Colonic mucosa (tissue), 4 donors: ENCODE results near the gene COL4A2. TPM values are rescaled to one million over a fixed set of nuclear protein-coding genes. Genes with fewer than 3 reads are reported as not detected.

ENCODE experiments used
- DNase-seq: peaks from one replicate; pipeline ENCODE4 v3.0.0-alpha.2; 2020
- H3K27ac ChIP-seq: fragments of 200-600 bp; one replicate; pipeline ENCODE4 v1.8.0; 2021
- H3K27me3 ChIP-seq: fragments of 200-600 bp; one replicate; pipeline ENCODE4 v1.8.0; 2021
- H3K36me3 ChIP-seq: fragments of 200-600 bp; one replicate; pipeline ENCODE4 v1.8.0; 2021
- H3K4me1 ChIP-seq: fragments of 200-600 bp; one replicate; pipeline ENCODE4 v1.8.0; 2021; ENCODE audit warnings: mild to moderate bottlenecking
- H3K4me3 ChIP-seq: fragments of 200-600 bp; one replicate; pipeline ENCODE4 v1.8.0; 2021
- H3K9ac ChIP-seq, 2 donors: one replicate each; pipeline ENCODE4 v1.7.0; 2013; ENCODE audit warnings: control low read depth in 2 of 2, low read depth in 2 of 2, low read length in 2 of 2
- H3K9me3 ChIP-seq: fragments of 200-600 bp; one replicate; pipeline ENCODE4 v1.8.0; 2021
- intact Hi-C: fragments of 100-400 bp; cut with DNase I; formaldehyde crosslinking; loops from one replicate; pipeline ENCODE4 v1.14.1; 2022
- total RNA-seq, 2 donors: library from RNA; stranded (reverse); fragmentation: NEBNext Ultra II Directional in 1 of 2; extraction: Animal tissue kit (Norgen Biotek cat#: 25700) in 1 of 2; gene quantifications; one replicate each; pipeline ENCODE4 v1.2.1, GENCODE V29; 2021
- TF ChIP-seq, protein P1 (sequence below): fragments of 200-600 bp; IDR thresholded peaks from one replicate; pipeline ENCODE4 v1.8.0; 2022; ENCODE audit warnings: antibody characterized with exemption, mild to moderate bottlenecking
- donor health status: healthy.
- donor health status: DM: no; HTN: no; CAD: no.
- donor health status: DM: no; HTN: no; CAD: no.

The COL4A2 gene
- total RNA-seq, 2 donors from 2014 or later, result 61.1 to 111 TPM

DNA sequence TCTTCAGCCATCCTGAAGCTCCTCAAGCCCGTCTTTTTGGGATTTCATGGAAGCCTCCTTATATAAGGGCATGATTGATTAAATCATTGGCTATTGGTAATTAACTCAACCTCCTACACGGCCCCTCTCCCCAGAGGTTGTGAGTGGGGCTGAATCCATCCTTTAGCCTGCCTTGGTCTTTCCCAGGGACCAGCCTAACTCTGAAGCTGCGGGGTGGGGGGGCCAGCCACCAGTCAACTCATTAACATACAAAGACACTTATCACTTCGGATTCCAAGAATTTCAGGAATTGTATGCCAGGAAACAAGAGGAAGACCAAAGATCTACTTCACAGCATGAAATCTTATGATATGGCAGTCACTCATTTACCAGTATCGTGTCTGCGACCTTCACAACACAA lies 10.1 kb upstream of the COL4A2 start:
- no peaks in the 10 kb centered on the region for H3K27me3 ChIP-seq
- no peaks in the 10 kb centered on the region for H3K4me1 ChIP-seq
- H3K4me3 ChIP-seq, result no peak overlapping the region
- H3K27ac ChIP-seq, result no peak overlapping the region
- TF ChIP-seq, protein P1, sequence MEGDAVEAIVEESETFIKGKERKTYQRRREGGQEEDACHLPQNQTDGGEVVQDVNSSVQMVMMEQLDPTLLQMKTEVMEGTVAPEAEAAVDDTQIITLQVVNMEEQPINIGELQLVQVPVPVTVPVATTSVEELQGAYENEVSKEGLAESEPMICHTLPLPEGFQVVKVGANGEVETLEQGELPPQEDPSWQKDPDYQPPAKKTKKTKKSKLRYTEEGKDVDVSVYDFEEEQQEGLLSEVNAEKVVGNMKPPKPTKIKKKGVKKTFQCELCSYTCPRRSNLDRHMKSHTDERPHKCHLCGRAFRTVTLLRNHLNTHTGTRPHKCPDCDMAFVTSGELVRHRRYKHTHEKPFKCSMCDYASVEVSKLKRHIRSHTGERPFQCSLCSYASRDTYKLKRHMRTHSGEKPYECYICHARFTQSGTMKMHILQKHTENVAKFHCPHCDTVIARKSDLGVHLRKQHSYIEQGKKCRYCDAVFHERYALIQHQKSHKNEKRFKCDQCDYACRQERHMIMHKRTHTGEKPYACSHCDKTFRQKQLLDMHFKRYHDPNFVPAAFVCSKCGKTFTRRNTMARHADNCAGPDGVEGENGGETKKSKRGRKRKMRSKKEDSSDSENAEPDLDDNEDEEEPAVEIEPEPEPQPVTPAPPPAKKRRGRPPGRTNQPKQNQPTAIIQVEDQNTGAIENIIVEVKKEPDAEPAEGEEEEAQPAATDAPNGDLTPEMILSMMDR, result no peak
- H3K9ac ChIP-seq, result no peak overlapping the region
- intact Hi-C loops, result no loop called here
- no peaks in the 10 kb centered on the region for H3K36me3 ChIP-seq
- DNase-seq, result no peak
- H3K9me3 ChIP-seq, result no peaks in the 10 kb centered on the region

DNA sequence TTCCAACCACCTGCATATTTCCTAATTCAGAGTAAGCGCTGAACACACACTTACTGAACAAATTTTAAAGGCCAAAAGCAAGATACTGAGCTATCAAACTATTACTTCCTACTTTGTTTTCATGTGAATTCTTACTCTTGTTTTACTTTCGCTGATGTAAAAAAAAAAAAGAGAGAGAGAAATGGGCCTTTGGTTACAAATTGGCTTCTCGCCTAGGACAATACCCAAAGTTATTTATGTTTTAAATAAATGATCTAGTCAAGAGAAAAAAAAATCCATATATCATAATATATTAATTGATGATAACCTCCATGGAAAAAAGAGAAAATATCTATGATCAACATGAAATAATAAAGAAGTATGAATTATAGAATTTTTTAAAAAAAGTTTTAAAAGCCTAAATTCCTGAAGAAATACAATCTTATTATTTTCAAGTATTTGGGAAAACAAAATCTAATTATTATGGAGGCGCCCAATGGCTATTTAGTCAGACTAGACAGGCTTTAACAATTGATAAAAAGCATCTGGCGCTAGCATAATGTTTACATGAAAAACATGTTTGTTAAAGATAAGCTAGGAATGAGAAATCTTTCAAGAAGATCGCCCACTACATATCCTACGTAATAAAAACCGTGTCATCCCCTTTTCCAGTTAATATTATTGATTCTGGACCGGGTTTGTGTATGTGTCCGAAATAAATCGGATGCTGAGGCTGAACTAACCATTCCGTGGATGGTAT lies 9.1 kb upstream of the COL4A2 start:
- peak overlapping the region; percentile 39 for H3K27ac ChIP-seq
- H3K27me3 ChIP-seq, result no peaks in the 10 kb centered on the region
- TF ChIP-seq, protein P1, result no peak
- H3K9me3 ChIP-seq, result no peaks in the 10 kb centered on the region
- H3K36me3 ChIP-seq, result no peaks in the 10 kb centered on the region
- H3K4me1 ChIP-seq, result no peaks in the 10 kb centered on the region
- H3K4me3 ChIP-seq, result no peak overlapping the region
- no peak overlapping the region for H3K9ac ChIP-seq
- no peak for DNase-seq
- intact Hi-C loops, result no loop called here

- DNase-seq, result no peak
- Histone ChIP-seq H3K4me3 (no peak overlapping the region), H3K9ac (no peak overlapping the region), H3K4me1 (no peaks in the 10 kb centered on the region), H3K9me3 (no peaks in the 10 kb centered on the region), H3K27me3 (no peaks in the 10 kb centered on the region), H3K36me3 (no peaks in the 10 kb centered on the region), H3K27ac (peak overlapping the region; percentile 39)
- TF ChIP-seq, protein P1, result no peak
- intact Hi-C loops, result no loop called here
These were observed 8.4 kb upstream of the COL4A2 start for GRCh38 chr13:110298505-110299282.

- no peaks in the 10 kb centered on the region for H3K36me3 ChIP-seq
- no peak for DNase-seq
- H3K9me3 ChIP-seq, result no peaks in the 10 kb centered on the region
- H3K27ac ChIP-seq, result peak overlapping the region; percentile 39
- intact Hi-C loops, result no loop called here
- no peak overlapping the region for H3K9ac ChIP-seq
- TF ChIP-seq, protein P1, result no peak
- no peaks in the 10 kb centered on the region for H3K4me1 ChIP-seq
- H3K27me3 ChIP-seq, result no peaks in the 10 kb centered on the region
- H3K4me3 ChIP-seq, result no peak overlapping the region
These were observed 7.7 kb upstream of the COL4A2 start for GRCh38 chr13:110299283-110299840.

DNA sequence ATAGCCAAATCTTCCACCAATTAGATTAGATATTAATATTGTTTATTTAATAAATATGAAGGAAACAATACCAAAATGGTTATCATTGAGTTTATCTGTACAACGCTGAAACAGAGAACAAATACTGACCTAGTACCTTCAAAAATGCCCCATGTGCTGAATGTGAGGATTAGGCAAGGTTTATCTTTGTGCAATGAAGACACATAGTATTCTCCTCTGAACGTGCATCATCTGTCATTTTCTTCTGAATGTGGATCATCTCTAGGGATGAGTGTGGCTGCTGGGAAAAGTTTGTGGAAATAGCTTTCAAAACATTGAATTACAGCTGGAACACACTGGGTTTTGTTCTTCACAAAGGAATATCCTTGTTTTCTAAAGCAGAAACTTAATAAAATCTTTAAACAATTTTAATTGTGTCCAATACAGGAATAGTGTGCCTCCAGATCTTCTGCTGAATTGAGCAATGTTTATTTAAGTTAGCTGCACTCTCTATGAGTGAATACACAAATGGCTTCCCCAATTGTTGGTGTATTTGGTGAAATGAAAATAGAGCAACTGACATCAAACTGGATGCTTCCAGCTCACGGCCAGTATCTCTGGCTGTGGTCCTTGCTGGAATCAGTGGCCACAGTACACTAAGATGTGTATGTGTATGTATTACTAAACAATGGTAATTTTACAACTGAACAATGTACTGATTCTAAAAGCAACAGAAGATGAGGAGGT lies 6.8 kb upstream of the COL4A2 start:
- Histone ChIP-seq H3K27ac (no peak overlapping the region), H3K36me3 (no peaks in the 10 kb centered on the region), H3K4me1 (no peaks in the 10 kb centered on the region), H3K27me3 (no peaks in the 10 kb centered on the region), H3K4me3 (no peak overlapping the region), H3K9ac (no peak overlapping the region), H3K9me3 (no peaks in the 10 kb centered on the region)
- intact Hi-C loops, result no loop called here
- TF ChIP-seq, protein P1, result no peak
- no peak for DNase-seq
